IMR-90 (cell line): ENCODE measurements around the gene SOST.

Source experiments
- CEBPB ChIP-seq: IDR thresholded peaks from 2 replicates; pipeline ENCODE4 v1.6.1; 2012; ENCODE audit warnings: low read depth, low read length, improper control_type of control experiment
- CTCF ChIP-seq: conservative IDR thresholded peaks from 2 replicates; pipeline ENCODE4 v1.5.1; 2012; ENCODE audit warnings: mild to moderate bottlenecking, low read depth, low read length, improper control_type of control experiment
- ELK1 ChIP-seq: fragments of 150-350 bp; IDR thresholded peaks from 2 replicates; pipeline ENCODE4 v1.6.1; 2016; ENCODE audit warnings: low read depth, mild to moderate bottlenecking, low read length, moderate library complexity, borderline replicate concordance
- FOS ChIP-seq: fragments of 150-350 bp; IDR thresholded peaks from 2 replicates; pipeline ENCODE4 v1.6.1; 2016; ENCODE audit warnings: low read depth, low read length
- MAZ ChIP-seq: IDR thresholded peaks from 2 replicates; pipeline ENCODE4 v1.6.1; 2012; ENCODE audit warnings: low read depth, mild to moderate bottlenecking, low read length, improper control_type of control experiment, moderate library complexity, borderline replicate concordance
- MXI1 ChIP-seq: IDR thresholded peaks from 2 replicates; pipeline ENCODE4 v1.6.1; 2012; ENCODE audit warnings: low read depth, mild to moderate bottlenecking, low read length, moderate library complexity, borderline replicate concordance
- POLR2A ChIP-seq: IDR thresholded peaks from 2 replicates; pipeline ENCODE4 v1.6.1; 2012; ENCODE audit warnings: mild to moderate bottlenecking, low read depth, low read length
- RAD21 ChIP-seq: IDR thresholded peaks from 2 replicates; pipeline ENCODE4 v1.6.1; 2012; ENCODE audit warnings: low read length, improper control_type of control experiment
- SMC3 ChIP-seq: fragments of 150-350 bp; IDR thresholded peaks from 2 replicates; pipeline ENCODE4 v1.6.1; 2016; ENCODE audit warnings: low read depth, mild to moderate bottlenecking, antibody characterized with exemption, low read length, moderate library complexity

DNA sequence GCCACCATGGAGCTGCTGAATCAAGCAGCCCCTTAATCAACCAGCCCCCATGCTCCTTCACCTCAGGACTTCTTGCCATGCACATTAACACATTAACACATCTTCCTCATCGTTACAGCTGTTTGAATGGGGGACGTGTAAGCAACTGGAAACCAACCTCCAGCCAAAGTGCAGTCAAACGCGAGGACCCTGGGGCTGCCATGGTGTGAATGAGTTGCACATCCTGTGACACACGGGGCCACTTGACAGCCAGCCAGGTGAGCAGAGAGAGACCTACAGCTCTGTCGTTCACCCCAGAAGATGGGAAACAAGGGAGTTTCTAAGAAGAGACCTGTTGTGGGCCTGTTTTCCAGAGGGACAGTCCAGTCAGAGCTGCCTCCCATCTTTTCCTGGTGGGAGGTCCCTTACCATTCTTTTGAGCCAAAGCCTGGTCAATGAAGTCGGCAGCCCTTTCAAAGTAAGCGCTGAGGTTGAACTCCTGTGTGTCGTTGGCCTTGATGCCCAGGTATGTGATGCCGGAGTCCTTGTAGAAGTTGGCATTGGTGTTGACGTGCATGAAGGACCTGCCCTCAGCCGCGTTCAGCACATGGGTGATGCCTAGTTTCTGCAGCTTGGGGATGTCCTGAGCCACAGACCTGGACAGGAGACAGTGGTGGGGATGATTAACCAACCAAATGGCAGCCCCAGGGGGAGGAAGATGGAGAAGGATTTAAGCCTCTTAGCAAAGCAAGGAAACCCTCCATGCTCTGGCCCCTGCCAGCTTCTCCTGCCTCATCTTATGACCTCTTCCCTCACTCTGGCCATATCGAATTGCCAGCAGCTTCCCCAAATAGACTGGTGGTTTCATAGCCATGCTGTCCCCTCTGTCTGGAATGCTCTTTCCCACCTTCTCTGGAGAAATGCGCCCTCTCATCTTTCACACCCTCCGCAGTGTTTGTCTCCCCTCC, 16.0 kb upstream of the SOST start:
- TF ChIP-seq POLR2A: no peak
- TF ChIP-seq CTCF: no peak
- TF ChIP-seq RAD21: no peak
- no peak for TF ChIP-seq ELK1
- no peak for TF ChIP-seq FOS
- no peak for TF ChIP-seq MXI1
- no peak for TF ChIP-seq SMC3
- TF ChIP-seq CEBPB: no peak
- no peak for TF ChIP-seq MAZ
